Posterior vena cava (tissue), 2 donors: ENCODE measurements around the gene ID2. TPM values are rescaled to one million over a fixed set of nuclear protein-coding genes. Genes with fewer than 3 reads are reported as not detected.
A peak's percentile ranks its signal among the peaks of the same experiment; 100 is the strongest.

Experiments used
- DNase-seq: peaks from one replicate; pipeline ENCODE4 v3.0.0-alpha.2; 2020; ENCODE audit warnings: low spot score
- intact Hi-C, 2 donors: fragments of 100-400 bp; cut with DNase I; formaldehyde crosslinking; loops; one replicate each; pipeline versions ENCODE4 v1.14.1 to v1.14.2; 2022 to 2023
- long read RNA-seq, 2 donors: library from polyadenylated mRNA; unstranded; transcript quantifications; one replicate each; pipeline ENCODE4 v2.0.0, GENCODE V29; 2020 to 2021
- total RNA-seq, 2 donors: library from RNA; stranded (reverse); fragmentation: NEBNext Ultra II Directional; extraction: Animal tissue kit (Norgen Biotek cat#: 25700); gene quantifications; one replicate each; pipeline ENCODE4 v1.2.1, GENCODE V29; 2021
- donor health status: DM: yes; HTN: yes; CAD: no.
- donor health status: DM: yes; HTN: yes; CAD: no.

Gene ID2
- 100 to 1,000 TPM in 1 of 2 donors, 10 to 100 TPM in 1; 82.2 to 135 TPM for total RNA-seq
- long read RNA-seq, donor 1, transcript ID2-203 (3 exons, 1,362 nt) = major isoform, 7 of 11 reads
- long read RNA-seq, donor 1, partial matches to known transcripts = 0 of 11 reads
- long read RNA-seq, donor 1, other reads (novel, unspliced or antisense) = 4 of 11 reads
- long read RNA-seq, donor 2, transcript ID2-203 (3 exons, 1,362 nt) = major isoform, 80 of 89 reads
- long read RNA-seq, donor 2, partial matches to known transcripts = 0 of 89 reads
- long read RNA-seq, donor 2, other reads (novel, unspliced or antisense) = 6 of 89 reads

GRCh38 chr2:8681786-8682692, at the start of gene ID2:
Gene ID2 (plus strand): TSS chr2:8682056. CDS start chr2:8682166, 110 bp downstream.
- intact Hi-C loops = no loop called here
- peak; percentile 100 for DNase-seq

- DNase-seq = peak; percentile 69
- intact Hi-C loops = no loop called here
Measured at GRCh38 chr2:8632755-8633154, 49.1 kb upstream of the ID2 start.

DNA sequence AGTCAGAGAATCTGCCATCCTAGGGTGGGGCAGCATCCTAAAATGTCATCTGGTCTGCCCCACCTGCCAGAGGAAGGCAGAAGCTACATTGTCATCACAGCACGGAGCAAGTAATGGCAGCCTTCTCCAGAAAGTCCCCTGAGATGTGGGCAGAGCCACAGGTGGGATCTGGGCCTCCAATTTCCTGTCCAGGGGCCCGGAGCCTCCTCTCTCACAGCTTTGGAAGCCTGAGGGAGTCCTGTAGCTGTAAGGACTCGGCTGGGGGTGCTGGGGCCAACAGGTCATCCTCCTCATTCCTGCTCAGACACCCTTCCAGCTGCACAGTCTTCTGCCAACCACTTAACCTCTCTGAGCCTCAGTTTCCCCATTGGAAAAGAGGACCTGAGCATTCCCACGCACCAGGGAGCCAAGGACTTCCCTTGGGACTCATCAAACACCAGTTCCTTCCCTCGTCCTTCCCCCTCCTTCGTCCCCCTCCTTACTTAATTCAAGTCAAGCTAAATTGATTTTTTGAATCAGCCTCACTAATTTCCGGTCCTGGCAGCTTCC, 48.6 kb upstream of the ID2 start:
- DNase-seq = peak; percentile 70
- intact Hi-C loops = no loop called here

DNA sequence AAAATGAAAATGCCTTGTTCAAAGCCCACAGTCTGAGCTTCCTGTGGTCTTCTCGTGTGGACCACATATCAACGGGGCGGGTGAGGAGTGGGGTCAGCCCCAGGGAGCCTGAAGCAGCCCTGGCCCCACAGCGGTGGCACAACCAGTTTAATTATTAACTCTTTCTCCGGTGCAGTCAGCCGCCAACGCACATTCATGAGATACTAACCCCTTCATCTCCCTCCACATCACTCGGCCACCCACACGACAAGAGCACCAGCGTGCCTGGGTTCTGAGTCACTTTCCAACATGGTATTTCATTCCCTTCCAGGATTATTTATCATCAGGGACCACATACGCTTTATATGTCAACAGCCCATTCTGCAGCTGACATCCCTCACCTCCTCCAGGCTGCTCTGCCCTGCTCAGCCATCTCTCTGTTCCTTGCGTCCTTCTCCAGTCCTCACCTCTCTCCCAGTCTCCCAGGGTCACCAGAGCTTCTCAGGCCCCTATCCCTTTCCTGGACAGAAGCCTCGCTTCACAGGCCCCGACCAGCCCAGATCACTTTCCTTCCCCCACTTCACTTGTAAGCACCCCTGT, 48.0 kb upstream of the ID2 start:
- intact Hi-C loops = no loop called here
- peak; percentile 62 for DNase-seq

DNA sequence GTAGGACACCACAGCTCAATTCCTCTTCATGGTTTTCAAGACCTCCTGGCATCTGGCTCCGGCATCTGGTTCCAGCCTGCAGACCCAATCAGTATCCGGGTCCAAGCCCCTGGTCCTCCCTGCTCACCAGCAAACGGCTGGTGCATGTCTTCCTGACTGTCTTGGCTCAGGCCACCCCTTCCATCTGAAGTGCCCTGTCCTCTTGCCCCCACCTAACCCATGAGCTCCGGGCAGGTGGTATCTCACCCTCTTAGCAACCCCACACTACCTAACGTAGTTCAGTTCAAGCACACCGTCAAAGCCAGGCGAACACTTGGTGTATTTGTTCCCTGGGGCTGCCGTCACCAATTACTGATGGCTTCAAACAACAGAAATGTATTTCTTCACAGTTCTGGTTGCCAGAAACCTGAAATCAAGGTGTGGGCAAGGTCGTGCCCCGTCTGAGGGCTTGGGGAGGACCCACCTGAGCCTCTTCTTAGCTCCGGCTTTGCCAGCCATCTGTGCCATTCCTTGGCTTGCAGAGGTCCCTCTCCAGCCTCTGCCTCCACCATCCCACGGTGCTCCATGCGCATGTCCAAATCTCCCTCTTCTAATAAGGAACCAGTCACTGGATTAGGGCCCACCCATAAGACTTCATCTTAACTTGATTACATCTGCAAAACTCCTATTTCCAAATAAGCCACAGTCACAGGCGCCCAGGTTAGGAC, 47.2 kb upstream of the ID2 start:
- peak; percentile 75 for DNase-seq
- intact Hi-C loops = no loop called here

GRCh38 chr2:8636041-8636491, 45.8 kb upstream of the ID2 start:
- intact Hi-C loops = no loop called here
- DNase-seq = peak; percentile 54

- peak; percentile 75 for DNase-seq
- intact Hi-C loops = no loop called here
Measured at GRCh38 chr2:8636721-8637636, 44.9 kb upstream of the ID2 start.

DNA sequence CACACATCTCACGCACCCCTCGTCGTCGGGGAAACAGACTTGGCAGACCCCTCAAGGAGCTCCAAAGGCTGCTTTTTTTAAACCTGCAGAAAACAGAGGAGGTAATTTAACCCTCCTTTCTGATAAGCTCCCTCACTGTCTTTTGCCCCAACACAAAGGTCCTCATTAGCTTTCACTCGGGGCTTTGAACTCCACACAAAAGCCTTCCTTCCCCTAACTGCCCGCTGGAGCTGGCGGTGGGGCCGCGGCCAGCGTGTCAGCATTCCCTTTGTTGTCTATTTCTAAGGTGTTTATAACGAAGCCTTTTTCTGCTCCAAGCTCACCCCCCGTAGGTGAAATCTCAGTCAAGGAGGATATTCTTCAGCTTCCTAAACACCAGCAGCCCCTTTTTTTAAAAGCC, 43.5 kb upstream of the ID2 start:
- peak; percentile 44 for DNase-seq
- intact Hi-C loops = no loop called here

DNA sequence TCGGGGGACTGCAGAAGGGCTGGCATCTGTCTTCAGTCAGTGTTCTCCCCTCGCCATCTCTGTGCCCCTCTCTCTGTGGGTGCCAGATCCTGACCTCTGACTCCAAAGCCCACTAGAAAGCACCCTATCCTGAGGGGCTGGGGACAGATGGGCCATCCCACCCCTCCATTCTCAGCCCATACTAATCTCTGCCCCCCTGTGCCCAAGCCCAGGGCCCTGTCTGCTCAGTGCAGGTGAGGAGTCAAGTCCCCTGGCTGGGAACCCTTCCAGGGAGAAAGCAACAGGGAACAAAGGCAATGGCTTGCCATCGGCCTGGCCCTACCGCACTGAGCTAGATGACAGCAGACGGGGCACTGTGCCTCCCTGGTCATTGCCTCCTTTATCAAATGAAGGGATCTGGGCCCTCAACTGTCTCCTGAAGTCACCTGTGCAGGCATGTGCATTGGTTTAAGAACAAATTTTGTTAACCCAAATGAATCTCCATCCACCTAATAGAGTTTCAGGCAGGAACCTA, 42.7 kb upstream of the ID2 start:
- peak; percentile 38 for DNase-seq
- intact Hi-C loops = no loop called here

GRCh38 chr2:8640498-8640897, 41.4 kb upstream of the ID2 start:
- intact Hi-C loops = no loop called here
- DNase-seq = peak; percentile 59

GRCh38 chr2:8641301-8641965, 40.4 kb upstream of the ID2 start:
- intact Hi-C loops = no loop called here
- peak; percentile 29 for DNase-seq

DNA sequence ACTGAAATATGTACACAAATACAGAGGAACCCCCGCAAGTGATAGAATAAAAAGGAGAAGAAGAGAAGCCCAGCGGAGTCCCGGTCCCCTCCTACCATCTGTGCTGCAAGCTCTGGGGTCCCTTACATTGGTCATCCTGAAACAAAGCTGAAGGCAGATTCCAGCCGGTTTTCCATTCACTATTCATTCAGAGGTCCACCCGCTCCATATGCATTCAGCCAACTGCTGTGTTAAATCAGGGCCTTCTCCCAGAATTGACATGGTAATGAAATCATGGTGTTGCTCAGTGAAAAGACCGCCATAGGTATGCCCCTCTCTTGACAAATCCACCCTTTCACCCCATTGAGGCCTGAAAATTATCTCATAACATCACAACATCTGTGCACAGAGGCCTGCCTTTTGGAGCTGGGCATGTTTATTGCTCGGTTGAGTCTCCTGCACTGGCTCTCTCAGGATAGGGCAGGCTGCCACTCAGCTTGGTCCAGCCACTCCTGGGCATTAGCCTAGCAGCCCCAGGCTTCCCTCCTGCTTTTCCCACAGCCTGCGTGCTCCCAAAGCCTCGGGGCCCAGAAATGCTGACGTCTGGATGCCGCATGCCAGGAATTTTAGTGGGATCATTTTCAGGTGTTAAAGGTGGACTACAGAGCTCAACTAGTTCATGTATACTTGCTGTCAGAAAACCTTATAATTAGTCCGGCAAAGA, 39.3 kb upstream of the ID2 start:
- peak; percentile 50 for DNase-seq
- intact Hi-C loops = no loop called here

DNA sequence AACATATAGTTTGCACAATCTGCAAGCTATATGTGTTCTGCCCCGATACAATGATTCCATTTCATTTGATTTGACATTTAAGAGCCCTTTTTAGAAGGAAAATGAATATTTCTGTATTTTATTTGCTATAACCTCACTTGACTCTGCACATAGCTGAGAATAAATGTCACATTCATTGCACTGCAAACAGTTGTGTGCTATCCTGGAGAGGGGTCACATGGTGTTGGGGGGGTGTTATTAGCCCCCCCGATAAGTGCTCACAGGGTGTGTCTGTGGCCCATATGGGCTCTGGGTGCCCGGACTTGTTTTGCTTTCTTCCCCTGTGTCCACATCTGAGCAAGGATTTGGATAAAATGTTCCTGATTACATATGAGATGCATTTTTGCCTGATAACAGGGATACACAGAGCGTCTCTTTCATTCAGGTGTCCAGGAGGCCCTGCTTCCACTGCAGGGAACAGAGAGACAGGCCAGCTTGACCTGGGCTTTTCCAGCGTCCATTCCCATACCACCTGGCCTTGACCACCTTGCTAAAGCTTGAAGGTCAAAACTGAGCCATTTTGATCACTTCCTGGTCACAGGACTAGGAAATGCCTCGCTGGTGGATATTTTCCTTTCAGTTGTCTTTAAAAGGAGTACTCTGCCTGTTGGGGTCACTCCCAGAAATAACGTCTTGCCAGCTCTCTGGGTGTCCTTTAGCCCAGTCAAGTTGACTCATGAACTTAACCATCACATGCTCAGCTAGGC, 38.4 kb upstream of the ID2 start:
- peak; percentile 30 for DNase-seq
- intact Hi-C loops = no loop called here

GRCh38 chr2:8643996-8644356, 37.9 kb upstream of the ID2 start:
- intact Hi-C loops = no loop called here
- DNase-seq = peak; percentile 41

DNA sequence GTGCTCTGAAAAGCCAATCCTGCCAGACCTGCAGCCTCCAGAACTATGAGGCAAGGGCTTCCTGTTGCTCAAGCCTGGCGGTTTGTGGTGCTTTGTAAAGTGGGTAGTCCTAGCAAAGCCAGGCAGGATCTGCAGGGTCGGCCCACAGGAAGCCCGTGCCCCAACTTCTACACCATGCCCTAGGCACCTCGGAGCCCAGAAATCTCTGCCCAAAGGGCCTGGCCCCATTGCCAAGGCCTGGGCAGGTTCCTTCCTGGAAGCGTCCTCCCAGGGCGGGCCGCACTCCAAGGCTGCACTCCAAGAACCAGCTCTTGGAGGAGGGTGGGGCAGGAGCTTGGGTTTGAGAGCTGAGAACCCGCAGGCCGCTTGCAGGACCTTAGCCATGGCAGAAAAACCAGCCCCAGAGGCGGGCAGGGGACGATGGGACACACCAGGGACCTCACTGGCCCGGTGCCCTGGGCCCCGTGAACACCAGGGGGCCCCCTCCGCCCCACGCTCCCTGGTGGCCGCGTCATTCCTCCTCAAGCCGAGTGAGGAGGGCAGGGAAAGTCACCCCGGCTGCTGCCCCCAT, 37.2 kb upstream of the ID2 start:
- intact Hi-C loops = no loop called here

More for the DNA sequence above, 37.2 kb upstream of the ID2 start:
- DNase-seq = peak; percentile 80
